GM12891 (cell line): ENCODE data around the gene PCDHB6.

Experiments used
- PAX5 ChIP-seq: IDR thresholded peaks from 2 replicates; pipeline ENCODE4 v1.6.1; 2011; ENCODE audit warnings: low read length, moderate library complexity, mild to moderate bottlenecking; ENCODE audit not compliant: insufficient read depth, severe bottlenecking
- POLR2A ChIP-seq: IDR thresholded peaks from 2 replicates; pipeline ENCODE4 v1.6.1; 2011; ENCODE audit warnings: low read depth, low read length, control low read depth
- POLR2AphosphoS5 ChIP-seq: IDR thresholded peaks from 2 replicates; pipeline ENCODE4 v1.6.1; 2011; ENCODE audit warnings: low read depth, low read length, control low read depth
- POU2F2 ChIP-seq: IDR thresholded peaks from 2 replicates; pipeline ENCODE4 v1.6.1; 2011; ENCODE audit warnings: low read depth, mild to moderate bottlenecking, control low read depth, low read length, moderate library complexity
- SPI1 ChIP-seq: IDR thresholded peaks from 2 replicates; pipeline ENCODE4 v1.6.1; 2011; ENCODE audit warnings: low read depth, low read length, control low read depth
- TAF1 ChIP-seq: IDR thresholded peaks from 2 replicates; pipeline ENCODE4 v1.6.1; 2011; ENCODE audit warnings: low read depth, low read length, control low read depth

DNA sequence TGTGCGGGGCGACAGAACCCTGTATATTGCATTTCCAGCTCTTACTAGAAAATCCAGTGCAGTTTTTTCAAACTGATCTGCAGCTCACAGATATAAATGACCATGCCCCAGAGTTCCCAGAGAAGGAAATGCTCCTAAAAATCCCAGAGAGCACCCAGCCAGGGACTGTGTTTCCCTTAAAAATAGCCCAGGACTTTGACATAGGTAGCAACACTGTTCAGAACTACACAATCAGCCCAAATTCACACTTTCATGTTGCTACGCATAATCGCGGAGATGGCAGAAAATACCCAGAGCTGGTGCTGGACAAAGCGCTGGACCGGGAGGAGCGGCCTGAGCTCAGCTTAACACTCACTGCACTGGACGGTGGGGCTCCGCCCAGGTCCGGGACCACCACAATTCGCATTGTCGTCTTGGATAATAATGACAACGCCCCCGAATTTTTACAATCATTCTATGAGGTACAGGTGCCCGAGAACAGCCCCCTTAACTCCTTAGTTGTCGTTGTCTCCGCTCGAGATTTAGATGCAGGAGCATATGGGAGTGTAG is 14.1 kb upstream of the PCDHB6 start:
- TF ChIP-seq TAF1 = no peak
- TF ChIP-seq POLR2AphosphoS5 = no peak
- no peak for TF ChIP-seq POLR2A
- no peak for TF ChIP-seq SPI1
- TF ChIP-seq POU2F2 = no peak
- no peak for TF ChIP-seq PAX5
